NCI-H2196 (cell line): ENCODE results near the gene HDAC11.
A peak's percentile ranks its signal among the peaks of the same experiment; 100 is the strongest.
"Not testable (repeated sequence)": the region's sequence is repeated elsewhere in the genome, so short reads cannot be mapped to it uniquely, and the experiment has no call there.

Experiments used
- DNase-seq: peaks from one replicate; lab custom pipeline; 2025; ENCODE audit not compliant: unreplicated experiment; lab: John Stamatoyannopoulos, UW

The HDAC11 gene

GRCh38 chr3:13479582-13480339, at the start of gene HDAC11:
Gene HDAC11 (plus strand): TSS chr3:13480306. CDS start chr3:13480348, 42 bp downstream.
- peak; percentile 89 for DNase-seq

- not testable (repeated sequence) for DNase-seq
Measured at GRCh38 chr3:13430411-13430875, 49.7 kb upstream of the HDAC11 start.

GRCh38 chr3:13432093-13432492, 48.0 kb upstream of the HDAC11 start:
- no peak for DNase-seq

- DNase-seq: no peak
Measured at GRCh38 chr3:13433912-13434311, 46.2 kb upstream of the HDAC11 start.

GRCh38 chr3:13436213-13436612, 43.9 kb upstream of the HDAC11 start:
- not testable (repeated sequence) for DNase-seq

- no peak for DNase-seq
Measured at GRCh38 chr3:13440204-13440817, 39.8 kb upstream of the HDAC11 start.

- DNase-seq: not testable (repeated sequence)
Measured at GRCh38 chr3:13442882-13443281, 37.2 kb upstream of the HDAC11 start.

- peak; percentile 16 for DNase-seq
Measured at GRCh38 chr3:13451301-13451673, 28.8 kb upstream of the HDAC11 start.

GRCh38 chr3:13452490-13453335, 27.4 kb upstream of the HDAC11 start:
- DNase-seq: peak; percentile 47

- no peak for DNase-seq
Measured at GRCh38 chr3:13455644-13456043, 24.5 kb upstream of the HDAC11 start.

GRCh38 chr3:13457593-13457992, 22.5 kb upstream of the HDAC11 start:
- no peak for DNase-seq

GRCh38 chr3:13459605-13460340, 20.3 kb upstream of the HDAC11 start:
- no peak for DNase-seq

GRCh38 chr3:13460341-13460736, 19.8 kb upstream of the HDAC11 start:
- DNase-seq: no peak

GRCh38 chr3:13461169-13462124, 18.7 kb upstream of the HDAC11 start:
- peak; percentile 38 for DNase-seq

GRCh38 chr3:13462125-13462629, 17.9 kb upstream of the HDAC11 start:
- no peak for DNase-seq

- no peak for DNase-seq
Measured at GRCh38 chr3:13462822-13463221, 17.3 kb upstream of the HDAC11 start.

- no peak for DNase-seq
Measured at GRCh38 chr3:13463618-13464400, 16.3 kb upstream of the HDAC11 start.

- no peak for DNase-seq
Measured at GRCh38 chr3:13465236-13465873, 14.8 kb upstream of the HDAC11 start.
